HG02763 (cell line): ENCODE data around the gene SLC41A2.

ENCODE experiments used
- ATAC-seq: cut with Tn5 transposase; IDR thresholded peaks from one replicate; pipeline ENCODE4 v1.9.1; 2021; ENCODE audit warnings: mild to moderate bottlenecking, moderate library complexity; ENCODE audit not compliant: unreplicated experiment

The SLC41A2 gene

GRCh38 chr12:104930388-104931326 lies 27.4 kb downstream of the SLC41A2 start:
- peak; percentile 86 for ATAC-seq

DNA sequence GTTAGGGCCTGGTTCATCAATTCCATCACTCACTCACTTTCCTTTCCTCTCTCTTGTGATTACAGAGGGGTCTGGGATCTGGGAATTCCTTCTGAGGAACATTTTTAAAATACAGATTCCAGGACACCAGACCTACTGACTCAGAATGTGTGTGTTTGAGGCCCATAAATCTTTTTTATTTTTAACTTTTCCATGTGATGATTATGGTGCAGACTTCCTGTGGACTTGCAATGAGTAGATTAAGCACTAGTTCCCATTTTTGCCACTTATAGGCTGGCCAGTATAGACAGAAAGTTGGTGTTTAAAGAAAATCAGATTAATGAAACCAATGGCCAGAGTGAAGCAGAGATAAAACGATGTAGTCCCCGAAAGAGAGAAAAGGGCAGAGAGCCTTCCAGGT lies 28.1 kb downstream of the SLC41A2 start:
- ATAC-seq, result no peak

DNA sequence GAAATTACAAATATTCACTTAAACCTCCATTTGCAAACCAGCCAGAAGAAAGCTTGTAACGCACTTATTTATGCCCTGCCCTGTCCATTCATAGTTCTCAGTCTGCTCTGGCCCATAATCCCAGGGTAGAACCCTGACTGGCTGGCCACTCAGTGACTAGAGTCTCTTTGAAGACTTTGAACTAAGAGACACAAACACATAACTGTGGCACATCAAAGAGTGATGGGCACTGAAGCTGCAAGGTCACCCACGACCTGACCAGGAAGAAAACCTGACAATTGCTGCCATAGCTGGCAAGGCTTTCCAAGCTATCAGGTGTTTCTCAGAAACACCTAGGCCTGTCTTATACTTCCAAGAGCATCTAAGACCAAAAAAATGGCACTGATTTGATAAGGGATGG lies 28.7 kb downstream of the SLC41A2 start:
- ATAC-seq, result no peak

DNA sequence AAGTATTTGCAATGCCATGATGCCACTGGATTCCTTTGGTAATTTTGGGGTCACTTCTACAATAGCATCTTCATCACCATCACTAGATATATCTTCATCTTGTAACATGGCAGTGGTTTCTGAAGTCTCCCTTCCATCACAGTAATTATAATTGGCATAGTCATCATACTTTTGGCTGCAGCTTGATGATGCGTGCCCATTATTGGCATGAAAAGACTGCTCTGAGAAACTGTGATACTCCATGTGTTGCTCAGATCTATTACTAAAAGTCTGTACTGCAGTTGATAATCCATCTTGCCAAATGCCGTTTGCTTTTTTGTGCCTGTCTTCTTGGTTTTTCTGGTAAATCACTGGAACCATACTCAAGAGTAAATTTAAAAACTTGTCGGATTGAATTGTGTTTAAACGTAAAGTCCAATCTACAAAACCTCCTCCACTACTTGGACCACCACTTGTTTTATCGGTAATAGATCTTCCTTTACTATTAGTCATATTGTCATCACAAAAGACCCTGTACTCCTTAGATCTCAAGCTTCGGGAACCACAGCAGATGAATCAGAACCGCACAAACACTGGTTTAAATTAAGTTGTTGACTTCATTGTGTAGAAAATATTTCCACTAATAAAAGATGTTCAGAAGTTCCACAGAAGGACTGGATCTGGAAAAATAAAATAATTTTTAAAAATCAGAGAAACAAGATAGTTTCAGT lies 29.9 kb downstream of the SLC41A2 start:
- ATAC-seq, result no peak

DNA sequence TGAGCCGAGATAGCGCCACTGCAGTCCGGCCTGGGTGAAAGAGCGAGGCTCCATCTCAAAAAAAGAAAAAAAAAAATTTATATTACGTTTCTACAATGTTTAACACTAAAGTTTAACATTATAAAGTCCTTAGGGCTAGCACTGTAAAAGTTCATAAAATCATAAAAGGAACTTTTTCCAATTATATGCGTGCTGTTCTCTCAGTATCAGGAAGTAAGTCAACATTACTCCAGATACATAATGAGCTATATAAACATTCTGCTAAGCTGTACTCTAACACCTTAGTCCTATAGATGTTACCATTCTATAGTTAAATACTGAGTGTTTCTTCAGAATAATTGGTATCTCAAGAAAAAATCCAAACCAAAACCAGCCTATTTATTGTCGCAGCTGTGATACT lies 32.6 kb downstream of the SLC41A2 start:
- ATAC-seq, result no peak

GRCh38 chr12:104921340-104921739 lies 36.8 kb downstream of the SLC41A2 start:
- no peak for ATAC-seq

DNA sequence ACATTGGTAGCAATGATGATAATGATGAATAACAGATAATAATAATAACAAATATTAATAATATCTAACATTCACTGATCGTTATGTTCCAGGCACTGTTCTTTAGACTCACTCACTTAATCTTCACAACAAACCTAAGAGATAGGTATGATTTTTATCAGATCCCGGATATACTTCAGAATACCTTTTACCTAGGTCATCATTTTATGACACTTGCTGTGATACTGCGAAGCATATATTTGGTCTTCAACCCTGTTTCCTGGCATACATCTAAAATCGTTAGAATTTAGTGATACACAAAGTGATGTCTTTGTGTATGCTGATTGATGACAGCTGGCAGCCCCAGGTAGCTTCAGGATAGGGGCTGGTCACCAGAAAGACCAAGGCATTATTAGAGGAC lies 46.1 kb downstream of the SLC41A2 start:
- ATAC-seq, result no peak

DNA sequence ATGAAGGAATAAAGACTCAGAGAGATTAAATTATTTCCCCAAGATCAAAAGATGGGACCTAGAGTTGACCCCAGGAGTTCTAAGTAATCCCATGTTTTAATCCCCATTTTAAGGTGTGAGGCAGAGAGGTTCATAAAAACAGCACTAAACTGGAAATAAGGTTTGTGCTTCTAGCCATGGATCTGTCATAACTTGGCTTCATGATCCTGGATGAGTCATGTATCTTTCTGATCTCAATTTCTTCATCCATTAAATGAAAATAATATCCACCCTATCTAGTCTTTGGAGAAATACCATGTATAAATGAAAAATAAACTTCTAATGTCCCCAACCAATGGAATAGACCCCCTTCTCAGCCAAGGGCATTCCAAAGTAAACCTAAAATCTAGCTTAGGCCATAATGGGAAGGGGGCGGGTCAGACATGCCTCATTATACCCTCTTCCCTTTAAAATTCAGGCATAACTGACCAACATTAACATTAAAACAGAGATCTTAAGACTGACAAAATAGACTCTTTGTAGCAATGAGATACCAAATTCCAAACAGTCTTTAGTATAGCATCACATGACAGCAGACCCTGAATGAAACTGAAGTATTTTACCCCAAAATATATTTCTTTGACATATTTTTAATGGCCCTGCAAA lies 47.8 kb downstream of the SLC41A2 start:
- no peak for ATAC-seq

- ATAC-seq, result no peak
Observed at GRCh38 chr12:104909761-104910160, 48.3 kb downstream of the SLC41A2 start.
